CD8-positive, alpha-beta memory T cell (primary cell): ENCODE measurements around the gene PLIN3. TPM values are rescaled to one million over a fixed set of nuclear protein-coding genes. Genes with fewer than 3 reads are reported as not detected.

Source experiments
- CTCF ChIA-PET: fragments of 350-600 bp; sonication (Branson Sonifier 250); formaldehyde crosslinking; loops from one replicate; lab custom pipeline; 2021; ENCODE audit warnings: antibody characterized with exemption; lab: Charles Lee
- POLR2A ChIA-PET: fragments of 350-600 bp; sonication (Branson Sonifier 250); formaldehyde crosslinking; loops from one replicate; lab custom pipeline; 2021; ENCODE audit warnings: antibody characterized with exemption; lab: Charles Lee
- DNase-seq, 5 donors: peaks; one replicate each; pipeline versions ENCODE4 v3.0.0 to v3.0.0-alpha.2; 2020 to 2022; ENCODE audit warnings: mixed read lengths in 1 of 5
- H3K27ac ChIP-seq: one replicate; pipeline ENCODE4 v1.7.0; 2013; ENCODE audit warnings: low read depth, mild to moderate bottlenecking, low read length, moderate library complexity
- H3K27me3 ChIP-seq: 2 replicates; pipeline ENCODE4 v1.7.0; 2013; ENCODE audit warnings: low read length, mild to moderate bottlenecking; ENCODE audit not compliant: insufficient read depth, poor library complexity, severe bottlenecking
- H3K36me3 ChIP-seq: 2 replicates; pipeline ENCODE4 v1.7.0; 2013; ENCODE audit warnings: mild to moderate bottlenecking, low read length, moderate library complexity; ENCODE audit not compliant: insufficient read depth
- H3K4me1 ChIP-seq: 2 replicates; pipeline ENCODE4 v1.7.0; 2013; ENCODE audit warnings: mild to moderate bottlenecking, low read length, moderate library complexity; ENCODE audit not compliant: insufficient read depth
- H3K4me3 ChIP-seq: 2 replicates; pipeline ENCODE4 v1.7.0; 2013; ENCODE audit warnings: mild to moderate bottlenecking, low read length
- H3K9me3 ChIP-seq: 2 replicates; pipeline ENCODE4 v1.7.0; 2013; ENCODE audit warnings: mild to moderate bottlenecking, low read length
- H3K27ac Mint-ChIP-seq, 8 donors: one replicate each; pipeline ENCODE4 v1.8.0; 2020 to 2021; ENCODE audit warnings: mixed read lengths in 8 of 8, mild to moderate bottlenecking in 6 of 8, inconsistent platforms in 3 of 8, moderate library complexity in 3 of 8
- H3K27me3 Mint-ChIP-seq, 2 donors: one replicate each; pipeline ENCODE4 v1.8.0; 2020 to 2021; ENCODE audit warnings: mixed read lengths in 2 of 2, mild to moderate bottlenecking in 1 of 2, moderate library complexity in 1 of 2
- H3K36me3 Mint-ChIP-seq, 3 donors: one replicate each; pipeline ENCODE4 v1.8.0; 2020 to 2021; ENCODE audit warnings: mixed read lengths in 3 of 3, inconsistent platforms in 1 of 3, mild to moderate bottlenecking in 1 of 3
- H3K4me1 Mint-ChIP-seq, 3 donors: one replicate each; pipeline ENCODE4 v1.8.0; 2020 to 2021; ENCODE audit warnings: mixed read lengths in 3 of 3, inconsistent platforms in 1 of 3, mild to moderate bottlenecking in 1 of 3
- H3K4me3 Mint-ChIP-seq, 7 donors: one replicate each; pipeline ENCODE4 v1.8.0; 2020 to 2021; ENCODE audit warnings: mixed read lengths in 7 of 7, mild to moderate bottlenecking in 6 of 7, moderate library complexity in 4 of 7, inconsistent platforms in 2 of 7
- H3K9me3 Mint-ChIP-seq, 5 donors: one replicate each; pipeline ENCODE4 v1.8.0; 2020 to 2022; ENCODE audit warnings: mixed read lengths in 5 of 5, mild to moderate bottlenecking in 3 of 5, moderate library complexity in 2 of 5, inconsistent platforms in 1 of 5
- polyA plus RNA-seq: library from polyadenylated mRNA; unstranded; fragments of 300-500 nt; fragmentation: Illumina TruSeq; gene quantifications from one replicate; pipeline ENCODE4 v1.2.3, GENCODE V29; 2021
- total RNA-seq, 2 experiments: library from RNA; stranded (reverse); gene quantifications; one replicate each; pipeline ENCODE4 v1.2.3, GENCODE V29; 2021

PLIN3 gene
- total and polyA plus RNA-seq, 3 experiments from 2014 or later = 12.3 to 21.6 (median 15.4) TPM

DNA sequence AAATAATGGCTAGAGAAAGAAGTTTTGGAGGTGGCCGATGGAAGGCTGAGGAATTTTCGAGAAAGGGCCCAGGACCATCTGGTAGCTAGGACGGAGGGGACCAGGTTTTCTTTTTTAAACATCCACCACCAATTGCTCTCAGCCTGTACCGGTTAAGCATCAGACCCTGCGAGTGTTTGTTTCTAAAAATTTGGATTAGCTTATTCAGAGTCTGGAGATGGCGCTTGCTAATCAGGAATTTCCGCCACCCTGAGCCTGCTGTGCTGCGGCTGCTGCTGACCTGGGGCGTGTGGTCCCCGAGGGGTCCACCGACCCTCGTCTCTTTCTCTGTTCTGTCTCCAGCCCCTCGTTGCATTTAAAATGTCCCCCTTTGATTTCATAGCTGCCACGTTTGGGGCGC is 43.8 kb upstream of the PLIN3 start:
- Histone ChIP-seq H3K27me3 (no peaks in the 10 kb centered on the region), H3K36me3 (no peaks in the 10 kb centered on the region), H3K9me3 (no peaks in the 10 kb centered on the region), H3K27ac (peak overlapping the region; percentile 10), H3K4me1 (peaks cover 68% of the 10 kb centered on the region), H3K4me3 (peak overlapping the region; percentile 73)
- DNase-seq = no peak
- no peaks in the 10 kb centered on the region for H3K9me3 Mint-ChIP-seq
- POLR2A ChIA-PET = interaction anchor here (0.6 to 8.8 kb wide), 3 partner anchors 24 to 59 kb away, joined by 4 to 128 read pairs (median 5); partner anchors contain the start of gene KDM4B
- H3K4me1 Mint-ChIP-seq = peaks cover 54 to 73% (median 55%) of the 10 kb centered on the region in 3 donors
- peak overlapping the region; percentile 87 to 96 (median 94) for H3K27ac Mint-ChIP-seq
- CTCF ChIA-PET = interaction anchor here (0.6 to 8.3 kb wide), 19 partner anchors 9 to 854 kb away, joined by 3 to 124 read pairs (median 6); partner anchors contain the start of genes ARRDC5, FEM1A, KDM4B and PLIN3
- H3K27me3 Mint-ChIP-seq = peaks cover 0 to 4% of the 10 kb centered on the region in 2 donors
- peaks cover 6 to 51% (median 8%) of the 10 kb centered on the region in 3 donors for H3K36me3 Mint-ChIP-seq
- peak overlapping the region; percentile 88 to 100 (median 99) for H3K4me3 Mint-ChIP-seq

DNA sequence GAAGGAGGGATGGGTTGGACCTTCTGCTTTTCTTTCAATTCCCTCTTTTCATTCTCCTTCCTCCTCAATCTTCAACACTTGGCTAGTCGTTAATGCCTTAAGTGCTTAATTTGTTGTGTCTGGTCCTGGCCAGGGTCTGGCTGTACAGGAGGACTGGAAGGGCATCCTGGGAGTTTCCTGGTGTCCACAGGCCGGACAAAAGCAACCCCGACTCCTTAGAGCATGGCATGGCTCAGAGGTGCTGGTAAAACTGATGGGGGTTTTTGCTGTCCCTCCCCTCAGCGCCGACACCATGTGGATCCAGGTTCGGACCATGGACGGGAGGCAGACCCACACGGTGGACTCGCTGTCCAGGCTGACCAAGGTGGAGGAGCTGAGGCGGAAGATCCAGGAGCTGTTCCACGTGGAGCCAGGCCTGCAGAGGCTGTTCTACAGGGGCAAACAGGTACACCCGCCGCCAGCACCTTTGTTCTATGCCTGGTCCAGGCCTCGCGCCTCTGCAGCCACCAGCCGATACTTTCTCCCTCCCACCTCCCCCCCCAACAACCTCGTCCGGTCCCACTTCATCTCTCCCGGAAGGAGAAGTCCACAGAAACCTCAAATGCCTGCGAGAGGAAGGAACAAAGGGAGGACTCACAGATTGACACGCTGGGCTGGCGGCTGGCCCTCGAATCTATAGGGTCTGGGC is 43.3 kb upstream of the PLIN3 start:
- H3K9me3 Mint-ChIP-seq = no peaks in the 10 kb centered on the region
- peaks cover 0 to 4% of the 10 kb centered on the region in 2 donors for H3K27me3 Mint-ChIP-seq
- peaks cover 65% of the 10 kb centered on the region for H3K4me1 ChIP-seq
- H3K4me1 Mint-ChIP-seq = peaks cover 54 to 76% (median 55%) of the 10 kb centered on the region in 3 donors
- DNase-seq = peak in 1 of 5 donors; percentile 12
- H3K36me3 Mint-ChIP-seq = peaks cover 6 to 52% (median 8%) of the 10 kb centered on the region in 3 donors
- H3K27ac Mint-ChIP-seq = peak overlapping the region; percentile 50 to 96 (median 94)
- peak overlapping the region; percentile 73 for H3K4me3 ChIP-seq
- H3K9me3 ChIP-seq = no peaks in the 10 kb centered on the region
- no peaks in the 10 kb centered on the region for H3K27me3 ChIP-seq
- CTCF ChIA-PET = interaction anchor here (0.6 to 8.3 kb wide), 14 partner anchors 12 to 853 kb away, joined by 3 to 124 read pairs (median 6); partner anchors contain the start of genes KDM4B, PLIN3 and TICAM1
- peak overlapping the region; percentile 10 for H3K27ac ChIP-seq
- H3K36me3 ChIP-seq = no peaks in the 10 kb centered on the region
- peak overlapping the region; percentile 88 to 100 (median 99) for H3K4me3 Mint-ChIP-seq
- POLR2A ChIA-PET = interaction anchor here (0.6 to 8.8 kb wide), 2 partner anchors 23 to 59 kb away, joined by 4 to 128 read pairs; partner anchors contain the start of gene KDM4B

DNA sequence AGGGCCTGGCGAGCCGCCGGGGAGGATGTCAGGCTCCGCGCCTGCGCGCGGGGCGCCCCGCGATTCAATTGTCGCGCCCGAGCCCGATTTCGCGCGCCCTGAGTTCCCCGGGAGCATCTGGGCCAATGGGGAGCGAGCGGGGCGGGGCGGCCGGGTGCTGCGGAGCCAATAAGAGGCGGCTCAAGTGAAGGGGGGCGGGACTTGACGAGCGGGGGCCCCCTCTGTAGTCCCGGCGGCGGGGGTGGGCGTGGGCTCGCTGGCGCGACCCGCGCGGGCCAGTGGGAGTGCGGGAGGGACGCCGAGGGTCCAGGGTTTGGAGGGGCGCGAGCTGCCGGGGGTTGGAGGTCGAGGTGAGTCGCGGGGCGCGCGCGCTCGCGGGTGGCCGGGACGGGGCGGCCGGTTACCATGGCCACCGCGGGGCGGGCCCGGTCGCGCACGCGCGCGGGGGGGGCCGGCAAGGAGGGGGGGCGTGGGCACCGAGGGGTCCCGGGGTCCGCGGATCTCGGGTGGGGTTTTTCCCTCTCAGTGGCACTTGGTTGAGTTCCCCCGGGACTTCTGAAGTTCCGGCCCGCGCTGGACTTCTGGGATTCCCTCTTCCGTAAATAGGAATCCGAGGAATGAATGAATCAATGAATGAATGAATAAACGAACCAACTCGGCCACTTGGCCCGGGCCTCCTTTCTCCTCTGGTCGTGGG is 42.6 kb upstream of the PLIN3 start:
- H3K4me3 ChIP-seq = peak overlapping the region; percentile 73
- Mint-ChIP-seq H3K27me3 (peaks cover 0 to 4% of the 10 kb centered on the region in 2 donors), H3K27ac (peak overlapping the region in 7 of 8 donors; percentile 32 to 96 (median 84)), H3K36me3 (peaks cover 6 to 50% (median 8%) of the 10 kb centered on the region in 3 donors), H3K9me3 (no peaks in the 10 kb centered on the region), H3K4me1 (peaks cover 52 to 77% (median 55%) of the 10 kb centered on the region in 3 donors), H3K4me3 (peak overlapping the region; percentile 88 to 100 (median 99))
- ChIA-PET CTCF (interaction anchor here (0.9 to 8.3 kb wide), 3 partner anchors 11 to 118 kb away, joined by 3 to 124 read pairs (median 47); partner anchors contain the start of gene PLIN3), POLR2A (interaction anchor here (0.7 kb wide), 1 partner anchor 58 kb away, joined by 3 read pairs; no protein-coding TSS in a partner anchor)
- H3K27me3 ChIP-seq = no peaks in the 10 kb centered on the region
- no peaks in the 10 kb centered on the region for H3K9me3 ChIP-seq
- H3K4me1 ChIP-seq = peaks cover 61% of the 10 kb centered on the region
- peak; percentile 90 to 95 (median 92) for DNase-seq
- H3K36me3 ChIP-seq = no peaks in the 10 kb centered on the region
- no peak overlapping the region for H3K27ac ChIP-seq

DNA sequence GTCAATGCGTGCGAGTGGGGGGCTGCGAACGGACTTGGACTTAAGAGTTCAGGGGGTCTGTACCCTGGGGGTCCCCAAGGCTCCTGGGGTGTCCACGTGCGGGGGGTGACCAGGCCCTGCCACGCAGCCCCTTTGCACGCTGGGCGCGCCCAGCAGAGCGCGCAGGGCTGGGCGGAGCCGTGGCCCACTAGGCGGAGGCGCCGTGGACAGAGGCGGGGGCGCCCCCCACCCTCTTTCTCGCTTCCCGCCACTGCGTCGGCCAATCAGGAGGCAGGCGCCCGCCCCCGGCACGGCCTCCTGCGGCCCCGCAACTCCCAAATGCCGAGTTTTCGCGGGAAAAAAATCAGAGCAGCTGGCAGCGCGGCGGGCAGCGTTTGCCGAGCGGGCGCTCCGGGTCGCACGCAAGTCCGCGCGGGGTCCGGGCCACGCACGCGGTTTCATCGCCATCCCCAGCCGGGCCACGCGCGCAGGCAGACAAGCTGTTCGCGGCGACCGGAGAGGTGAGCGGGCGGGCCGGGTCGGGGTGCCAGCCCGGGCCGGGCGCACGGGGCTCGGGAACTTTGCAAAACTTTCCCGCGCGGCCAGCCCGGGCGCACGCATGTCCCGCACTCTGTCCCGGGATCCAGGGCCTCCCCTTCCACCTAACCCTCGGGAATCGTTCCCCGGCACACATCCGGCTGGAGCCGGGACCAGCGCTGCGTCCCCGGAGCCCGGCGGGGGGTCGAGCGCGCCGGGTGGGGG is 41.9 kb upstream of the PLIN3 start, which contains the start of gene UHRF1:
Gene UHRF1 (plus strand): TSS at position 346 of the 741 bp plus-strand sequence. CDS start 1,385 bp downstream, outside the sequence.
- ChIA-PET POLR2A (interaction anchor here (0.7 kb wide), 1 partner anchor 59 kb away, joined by 3 read pairs; no protein-coding TSS in a partner anchor), CTCF (no interaction called here)
- H3K4me3 Mint-ChIP-seq = peak within 1 kb of the TSS; percentile 88 to 100 (median 99)
- peak in 1 of 5 donors; percentile 6 for DNase-seq
- H3K27me3 ChIP-seq = no peaks in the 10 kb centered on the region
- peaks cover 0 to 4% of the 10 kb centered on the region in 2 donors for H3K27me3 Mint-ChIP-seq
- H3K9me3 ChIP-seq = no peaks in the 10 kb centered on the region
- H3K27ac Mint-ChIP-seq = peak within 1 kb of the TSS in 7 of 8 donors; percentile 66 to 96 (median 87)
- H3K27ac ChIP-seq = no peak within 1 kb of the TSS
- peaks cover 56% of the 10 kb centered on the region for H3K4me1 ChIP-seq
- H3K36me3 Mint-ChIP-seq = peaks cover 5 to 45% (median 6%) of the 10 kb centered on the region in 3 donors
- peaks cover 50 to 77% (median 50%) of the 10 kb centered on the region in 3 donors for H3K4me1 Mint-ChIP-seq
- H3K4me3 ChIP-seq = peak within 1 kb of the TSS; percentile 73
- no peaks in the 10 kb centered on the region for H3K9me3 Mint-ChIP-seq
- no peaks in the 10 kb centered on the region for H3K36me3 ChIP-seq

DNA sequence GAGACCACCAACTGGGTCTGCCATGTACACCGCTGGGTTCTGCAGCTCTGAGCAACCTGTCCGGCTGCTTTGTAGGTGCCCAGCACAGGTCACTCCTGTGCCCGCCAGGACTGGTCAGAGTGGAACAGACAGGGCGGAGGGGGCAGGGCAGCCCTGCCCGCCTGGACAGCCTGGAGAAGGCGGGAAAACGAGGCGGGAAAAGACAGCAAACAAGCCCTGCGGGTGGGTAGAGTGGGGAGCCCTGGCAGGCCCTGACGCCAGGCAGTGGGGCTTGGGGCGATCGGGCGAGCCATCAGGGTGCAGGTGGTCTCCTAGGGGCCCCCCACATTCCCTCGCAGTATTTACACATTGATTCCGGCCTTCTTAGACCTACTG is 41.3 kb upstream of the PLIN3 start:
- H3K27me3 ChIP-seq = no peaks in the 10 kb centered on the region
- H3K27ac ChIP-seq = no peak overlapping the region
- no peaks in the 10 kb centered on the region for H3K36me3 ChIP-seq
- peaks cover 51% of the 10 kb centered on the region for H3K4me1 ChIP-seq
- peaks cover 44 to 71% (median 45%) of the 10 kb centered on the region in 3 donors for H3K4me1 Mint-ChIP-seq
- H3K27me3 Mint-ChIP-seq = peaks cover 0 to 4% of the 10 kb centered on the region in 2 donors
- no peaks in the 10 kb centered on the region for H3K9me3 Mint-ChIP-seq
- peak overlapping the region in 6 of 7 donors; percentile 42 to 87 (median 62) for H3K4me3 Mint-ChIP-seq
- peaks cover 0 to 39% (median 6%) of the 10 kb centered on the region in 3 donors for H3K36me3 Mint-ChIP-seq
- DNase-seq = no peak
- no peak overlapping the region for H3K4me3 ChIP-seq
- ChIA-PET CTCF (interaction anchor here (1.2 kb wide), 1 partner anchor 99 kb away, joined by 6 read pairs; no protein-coding TSS in a partner anchor), POLR2A (interaction anchor here (1.2 kb wide), 1 partner anchor 8 kb away, joined by 3 read pairs; no protein-coding TSS in a partner anchor)
- no peaks in the 10 kb centered on the region for H3K9me3 ChIP-seq
- peak overlapping the region in 4 of 8 donors; percentile 66 to 87 (median 81) for H3K27ac Mint-ChIP-seq

DNA sequence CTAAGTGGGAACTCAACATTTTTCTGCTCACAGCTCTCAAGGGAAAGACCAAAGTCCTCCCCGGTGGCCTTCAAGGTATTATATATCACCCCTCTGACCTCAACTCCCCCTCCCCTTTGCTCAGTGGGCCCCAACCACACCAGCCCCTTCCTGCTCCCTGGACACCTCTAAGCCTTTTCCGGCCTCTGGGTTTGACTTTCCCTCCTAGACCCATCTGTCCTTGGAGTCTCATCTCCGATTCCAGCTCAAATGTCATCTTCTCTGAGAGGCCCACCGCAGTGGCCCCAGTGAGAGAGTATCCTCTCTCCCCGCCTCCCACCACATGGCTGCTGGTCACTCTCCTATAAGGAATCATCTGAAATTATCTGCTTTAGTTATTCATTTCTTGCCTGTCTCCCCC is 40.9 kb upstream of the PLIN3 start:
- ChIA-PET POLR2A (interaction anchor here (0.6 to 1.2 kb wide), 2 partner anchors 8 to 36 kb away, joined by 3 to 5 read pairs; no protein-coding TSS in a partner anchor), CTCF (interaction anchor here (1.2 kb wide), 1 partner anchor 99 kb away, joined by 6 read pairs; no protein-coding TSS in a partner anchor)
- Mint-ChIP-seq H3K27me3 (peaks cover 0 to 4% of the 10 kb centered on the region in 2 donors), H3K4me1 (peaks cover 42 to 67% (median 44%) of the 10 kb centered on the region in 3 donors), H3K36me3 (peaks cover 0 to 36% (median 6%) of the 10 kb centered on the region in 3 donors), H3K4me3 (peak overlapping the region; percentile 42 to 87 (median 63)), H3K9me3 (no peaks in the 10 kb centered on the region), H3K27ac (peak overlapping the region in 6 of 8 donors; percentile 66 to 87 (median 78))
- Histone ChIP-seq H3K9me3 (no peaks in the 10 kb centered on the region), H3K27ac (no peak overlapping the region), H3K27me3 (no peaks in the 10 kb centered on the region), H3K36me3 (no peaks in the 10 kb centered on the region), H3K4me3 (no peak overlapping the region), H3K4me1 (peaks cover 47% of the 10 kb centered on the region)
- no peak for DNase-seq

DNA sequence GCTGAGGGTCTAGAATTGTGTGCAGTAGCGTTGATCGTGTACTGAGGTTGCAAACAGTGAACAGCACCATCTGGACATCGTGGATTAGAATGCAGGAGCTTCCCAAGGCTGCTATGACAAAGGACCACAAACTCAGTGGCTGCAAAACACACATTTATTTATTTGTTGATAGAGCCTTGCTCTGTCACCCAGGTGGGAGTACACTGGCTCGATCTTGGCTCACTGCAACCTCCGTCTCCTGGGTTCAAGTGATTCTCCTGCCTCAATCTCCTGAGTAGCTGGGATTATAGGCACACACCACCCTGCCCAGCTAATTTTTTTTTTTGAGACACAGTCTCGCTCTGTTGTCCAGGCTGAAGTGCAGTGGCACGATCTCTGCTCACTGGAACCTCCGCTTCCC is 39.5 kb upstream of the PLIN3 start:
- Mint-ChIP-seq H3K27ac (peak overlapping the region in 1 of 8 donors; percentile 81), H3K9me3 (no peaks in the 10 kb centered on the region), H3K27me3 (peaks cover 0 to 2% of the 10 kb centered on the region in 2 donors), H3K36me3 (peaks cover 0 to 32% (median 6%) of the 10 kb centered on the region in 3 donors), H3K4me1 (peaks cover 35 to 60% (median 35%) of the 10 kb centered on the region in 3 donors), H3K4me3 (no peak overlapping the region)
- Histone ChIP-seq H3K27ac (no peak overlapping the region), H3K4me1 (peaks cover 33% of the 10 kb centered on the region), H3K36me3 (no peaks in the 10 kb centered on the region), H3K4me3 (no peak overlapping the region), H3K27me3 (no peaks in the 10 kb centered on the region), H3K9me3 (no peaks in the 10 kb centered on the region)
- POLR2A ChIA-PET = interaction anchor here (0.8 kb wide), 1 partner anchor 10 kb away, joined by 3 read pairs; no protein-coding TSS in a partner anchor
- DNase-seq = no peak
- CTCF ChIA-PET = no interaction called here
